ENCODE data around the gene ADM5. TPM values are rescaled to one million over a fixed set of nuclear protein-coding genes. Genes with fewer than 3 reads are reported as not detected.

The ADM5 gene
- total RNA-seq, 2 donors from 2014 or later = 5.6 to 6.2 TPM

DNA sequence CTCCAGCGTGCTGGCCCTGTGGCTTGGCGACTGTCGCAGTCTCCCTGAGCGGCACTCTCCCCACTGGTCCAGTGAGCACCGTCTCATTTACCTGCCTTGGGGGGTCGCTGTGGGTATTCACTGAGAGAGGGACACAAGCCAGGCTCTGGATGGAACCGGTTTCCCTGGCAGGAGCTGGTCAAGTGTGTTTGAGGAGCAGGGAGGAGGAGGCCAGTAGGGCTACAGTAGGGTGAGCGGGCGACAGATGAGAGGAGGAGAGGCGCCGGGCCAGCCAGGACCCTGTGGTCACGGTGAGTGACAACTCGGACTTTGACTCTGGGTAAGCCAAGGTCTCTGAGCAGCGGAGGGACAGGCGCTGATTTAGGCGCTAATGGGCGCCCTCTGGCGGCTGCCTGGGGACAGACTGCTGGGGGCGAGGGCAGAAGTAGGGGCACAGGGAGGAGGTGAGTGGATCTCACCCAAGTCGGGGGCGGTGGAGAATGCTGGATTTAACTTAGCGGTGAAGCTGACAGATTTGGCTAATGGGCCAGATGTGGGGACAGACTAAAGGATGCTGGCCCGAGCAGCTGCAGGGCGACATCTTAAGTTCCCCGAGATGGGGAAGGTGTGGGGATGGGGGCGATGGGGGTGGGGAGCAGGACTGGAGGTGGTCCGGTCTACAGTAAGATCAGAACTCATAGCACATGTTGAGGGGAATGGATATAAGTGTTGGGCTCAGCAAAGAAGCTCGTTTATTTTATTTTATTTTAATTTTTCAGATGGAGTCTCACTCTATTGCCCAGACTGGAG, 17.1 kb upstream of the ADM5 start:
- no peak for ATAC-seq
- Mint-ChIP-seq H3K36me3 (peaks cover 4 to 6% of the 10 kb centered on the region in 2 donors), H3K9me3 (no peaks in the 10 kb centered on the region), H3K27ac (peak overlapping the region in 1 of 2 donors; percentile 56)
- DNase-seq (ENCODE audit: low spot score in 2 of 2) = peak; percentile 78 to 87

DNA sequence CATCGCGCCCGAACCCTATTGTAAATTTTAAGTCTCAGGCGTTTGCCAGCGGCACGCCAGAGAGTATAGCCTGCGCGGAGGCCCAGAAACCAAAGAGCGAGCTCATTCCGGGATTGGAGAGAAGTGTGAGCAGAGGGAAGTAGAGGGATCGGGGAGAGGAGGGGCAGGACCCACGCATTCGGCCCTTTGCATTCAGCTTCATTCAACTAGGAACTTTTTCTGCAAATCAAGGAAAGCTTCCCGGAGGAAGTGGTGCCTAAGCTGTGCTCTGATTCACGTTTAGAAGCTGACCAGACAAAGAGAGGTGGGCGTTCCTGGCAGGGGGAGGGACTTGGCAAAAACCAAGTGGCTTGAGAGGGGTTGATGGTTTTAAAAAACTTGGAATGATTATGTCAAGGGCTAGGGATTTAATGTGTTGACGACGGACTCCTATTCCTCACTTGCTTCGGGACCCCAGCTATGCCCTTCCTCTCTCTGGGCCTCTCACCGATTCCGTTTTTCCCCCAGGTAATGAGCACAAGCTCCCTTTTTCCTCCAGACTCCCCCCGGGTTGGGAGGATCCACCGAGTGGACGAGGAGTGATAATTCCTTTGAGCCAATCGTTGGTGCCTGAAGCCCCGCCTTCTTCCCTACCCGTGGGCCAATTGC, 13.1 kb upstream of the ADM5 start:
- Mint-ChIP-seq H3K9me3 (no peaks in the 10 kb centered on the region), H3K36me3 (peaks cover 11% of the 10 kb centered on the region in 2 donors), H3K27ac (peak overlapping the region; percentile 98 to 99)
- peak; percentile 50 to 73 for DNase-seq (ENCODE audit: low spot score in 2 of 2)
- peak; percentile 19 to 25 for ATAC-seq

DNA sequence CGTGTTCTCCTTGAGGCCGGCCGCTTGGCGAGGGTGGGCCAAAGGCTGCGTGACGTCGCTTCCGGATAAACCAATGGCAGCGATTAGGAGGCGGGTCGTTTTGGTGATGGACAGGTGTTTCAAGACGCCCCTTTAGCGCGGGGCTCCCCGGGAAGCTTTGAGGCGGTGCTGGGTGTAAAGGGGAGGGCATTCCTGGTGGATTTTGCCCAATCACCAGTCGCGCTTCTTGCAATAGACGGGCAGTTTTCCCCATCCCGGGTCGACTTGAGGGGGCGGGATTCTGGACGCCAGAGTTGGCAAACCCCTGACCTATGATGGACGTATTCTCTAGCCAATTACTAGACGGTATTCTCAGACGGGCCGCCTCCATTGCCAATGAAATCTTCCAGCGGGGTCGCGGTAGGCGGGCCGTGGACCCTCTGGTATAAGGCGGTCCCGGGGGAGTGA, 12.6 kb upstream of the ADM5 start:
- H3K9me3 Mint-ChIP-seq = no peaks in the 10 kb centered on the region
- ATAC-seq (peak; percentile 84), DNase-seq (ENCODE audit: low spot score in 2 of 2) (peak; percentile 96 to 100)
- H3K27ac Mint-ChIP-seq = peak overlapping the region; percentile 98 to 99
- H3K36me3 Mint-ChIP-seq = peaks cover 11% of the 10 kb centered on the region in 2 donors

DNA sequence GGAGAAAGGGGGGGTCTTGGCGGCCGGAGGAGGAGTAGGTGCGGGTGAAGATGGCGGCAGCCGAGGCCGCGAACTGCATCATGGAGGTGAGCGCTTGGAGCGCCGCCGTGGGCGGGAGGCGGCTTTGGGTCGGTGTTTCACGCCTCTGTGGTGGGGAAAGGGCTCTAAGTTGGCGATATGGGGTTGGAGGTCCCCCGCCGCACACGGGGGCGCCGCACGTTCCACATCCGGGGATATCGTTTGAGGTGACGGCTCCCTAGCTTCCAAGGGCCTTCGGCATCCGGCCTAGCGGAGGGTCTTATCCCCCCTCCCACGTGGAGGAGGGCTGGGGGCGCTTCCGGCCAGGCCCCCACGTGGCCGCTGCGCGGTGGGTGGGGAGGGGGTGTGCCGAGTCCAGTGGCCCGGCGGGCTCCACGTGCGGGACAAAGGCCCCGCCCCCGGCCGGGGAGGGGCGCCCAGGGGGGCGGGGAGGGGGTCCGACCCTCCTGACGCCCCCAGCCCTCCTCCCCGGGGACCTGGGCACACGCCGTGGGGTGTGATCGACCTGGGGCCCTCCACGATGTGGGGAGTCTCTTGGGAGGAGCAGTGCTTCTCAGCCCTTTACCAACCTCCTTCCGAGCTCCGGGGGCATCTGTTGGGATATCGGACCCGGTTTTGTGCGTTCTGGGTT, 12.0 kb upstream of the ADM5 start, which contains the start of gene PRMT1:
TSS of gene PRMT1 (plus strand) at position 41 of the 670 bp plus-strand sequence. CDS start at position 51, 10 bp downstream.
- ATAC-seq (peak; percentile 6 to 14), DNase-seq (ENCODE audit: low spot score in 2 of 2) (peak; percentile 58 to 78)
- H3K36me3 Mint-ChIP-seq = peaks cover 11% of the 10 kb centered on the region in 2 donors
- peak within 1 kb of the TSS; percentile 98 to 99 for H3K27ac Mint-ChIP-seq
- no peaks in the 10 kb centered on the region for H3K9me3 Mint-ChIP-seq

DNA sequence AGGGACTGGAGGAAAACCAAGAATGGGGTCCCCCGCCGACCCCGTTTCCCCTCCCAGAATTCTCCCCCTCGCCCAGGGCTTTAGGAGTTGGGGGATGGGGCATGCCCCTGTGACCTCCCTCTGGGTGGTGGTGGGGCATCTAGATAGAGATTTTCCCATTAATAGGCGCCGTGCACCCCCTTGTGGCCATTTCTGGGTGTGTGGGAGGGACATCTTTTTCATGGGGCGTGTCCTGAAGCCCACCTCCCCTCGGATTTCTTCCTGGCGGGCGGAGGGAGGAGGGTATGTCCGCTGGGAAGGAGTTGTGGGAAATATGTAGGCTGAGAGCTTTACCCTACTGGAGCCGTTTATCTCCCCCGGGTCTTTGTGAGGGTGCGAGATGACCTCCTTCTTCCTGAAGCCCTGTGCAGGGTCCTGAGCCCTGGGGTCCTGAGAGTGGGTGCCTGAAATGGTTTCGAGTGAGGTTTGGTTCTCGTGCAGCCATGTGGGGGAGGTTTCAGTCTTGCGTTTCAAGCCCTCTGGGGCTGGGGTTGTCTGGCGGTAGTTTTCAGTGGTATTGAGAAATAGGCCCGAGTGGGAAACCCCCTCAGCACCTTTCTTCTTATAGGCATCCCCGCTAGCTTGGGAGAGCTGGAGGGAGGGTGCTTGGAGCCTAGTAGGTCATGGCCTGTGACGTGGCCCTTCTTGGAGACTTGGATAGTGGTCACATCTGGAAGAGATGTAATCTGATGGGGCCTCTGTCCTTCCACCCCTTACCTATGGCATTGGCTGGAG, 11.3 kb upstream of the ADM5 start:
- ATAC-seq = peak; percentile 8 to 33
- no peaks in the 10 kb centered on the region for H3K9me3 Mint-ChIP-seq
- DNase-seq (ENCODE audit: low spot score in 2 of 2) = peak; percentile 80 to 85
- H3K36me3 Mint-ChIP-seq = peaks cover 11% of the 10 kb centered on the region in 2 donors
- H3K27ac Mint-ChIP-seq = peak overlapping the region; percentile 97 to 99

DNA sequence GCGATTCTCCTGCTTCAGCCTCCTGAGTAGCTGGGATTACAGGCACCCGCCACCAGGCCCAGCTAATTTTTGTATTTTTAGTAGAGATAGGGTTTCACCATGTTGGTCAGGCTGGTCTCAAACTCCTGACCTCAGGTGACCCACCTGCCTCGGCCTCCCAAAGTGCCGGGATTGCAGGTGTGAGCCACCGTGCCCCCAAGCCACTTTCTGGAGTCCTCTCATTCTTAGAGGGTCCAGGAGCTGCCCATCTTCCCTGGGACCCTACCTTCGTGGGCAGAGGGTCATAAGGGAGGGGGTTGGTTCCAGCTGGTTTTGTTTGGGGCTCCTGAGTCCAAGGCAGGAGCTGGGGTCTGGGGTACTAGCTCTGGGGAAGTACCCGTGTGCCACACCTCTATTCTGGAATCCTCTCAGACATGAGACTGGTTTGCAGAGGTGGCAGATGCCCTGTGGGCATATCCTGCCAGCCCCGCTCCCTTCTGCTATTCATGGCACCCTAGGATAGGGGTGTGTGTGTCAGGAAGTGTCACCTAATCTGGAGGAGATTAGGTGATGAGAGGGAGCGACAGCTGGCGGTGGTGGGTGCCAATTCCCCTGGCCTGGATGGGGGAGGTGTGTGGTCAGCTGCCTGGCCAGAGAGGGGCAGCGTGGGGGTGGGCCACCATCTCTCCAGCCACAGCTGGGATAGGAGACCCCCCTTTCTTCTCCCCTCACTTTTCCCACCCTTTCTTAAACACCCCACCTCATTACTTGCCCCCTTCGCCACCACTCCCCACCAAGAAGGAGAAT, 10.2 kb upstream of the ADM5 start:
- Mint-ChIP-seq H3K36me3 (peaks cover 11 to 17% of the 10 kb centered on the region in 2 donors), H3K9me3 (no peaks in the 10 kb centered on the region), H3K27ac (peak overlapping the region; percentile 97 to 99)
- no peak for ATAC-seq
- DNase-seq (ENCODE audit: low spot score in 2 of 2) = no peak

DNA sequence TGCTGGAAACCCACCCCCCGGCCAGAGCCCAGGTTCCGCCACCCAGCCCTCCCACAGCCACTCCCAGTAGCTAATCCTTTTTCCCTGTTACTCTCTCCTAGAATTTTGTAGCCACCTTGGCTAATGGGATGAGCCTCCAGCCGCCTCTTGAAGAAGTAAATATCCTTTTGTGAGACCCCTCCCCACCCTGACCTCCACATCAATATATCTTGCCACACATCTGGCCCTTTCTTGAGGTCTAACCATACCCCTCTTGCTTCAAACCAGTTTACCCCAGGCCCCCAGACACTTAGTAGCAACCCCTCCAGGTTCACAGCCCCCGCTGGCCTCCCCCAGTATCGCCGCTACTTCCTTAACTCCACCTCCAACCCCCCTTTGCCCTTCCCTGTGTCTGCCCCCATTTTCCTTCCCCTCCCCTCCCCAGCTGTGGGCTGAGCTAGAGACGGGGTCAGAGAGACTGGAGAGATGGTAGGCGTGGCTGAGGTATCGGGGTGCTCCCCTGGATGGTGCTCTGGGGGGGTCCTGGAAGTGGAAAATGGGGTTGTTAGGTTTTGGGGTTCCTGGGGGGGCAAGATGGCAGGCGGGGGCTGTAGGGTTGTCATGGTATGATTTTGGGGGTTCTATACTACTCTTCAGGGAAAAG, 9.5 kb upstream of the ADM5 start:
- DNase-seq (ENCODE audit: low spot score in 2 of 2) = no peak
- peaks cover 11 to 17% of the 10 kb centered on the region in 2 donors for H3K36me3 Mint-ChIP-seq
- ATAC-seq = no peak
- H3K9me3 Mint-ChIP-seq = no peaks in the 10 kb centered on the region
- peak overlapping the region; percentile 7 to 54 for H3K27ac Mint-ChIP-seq

DNA sequence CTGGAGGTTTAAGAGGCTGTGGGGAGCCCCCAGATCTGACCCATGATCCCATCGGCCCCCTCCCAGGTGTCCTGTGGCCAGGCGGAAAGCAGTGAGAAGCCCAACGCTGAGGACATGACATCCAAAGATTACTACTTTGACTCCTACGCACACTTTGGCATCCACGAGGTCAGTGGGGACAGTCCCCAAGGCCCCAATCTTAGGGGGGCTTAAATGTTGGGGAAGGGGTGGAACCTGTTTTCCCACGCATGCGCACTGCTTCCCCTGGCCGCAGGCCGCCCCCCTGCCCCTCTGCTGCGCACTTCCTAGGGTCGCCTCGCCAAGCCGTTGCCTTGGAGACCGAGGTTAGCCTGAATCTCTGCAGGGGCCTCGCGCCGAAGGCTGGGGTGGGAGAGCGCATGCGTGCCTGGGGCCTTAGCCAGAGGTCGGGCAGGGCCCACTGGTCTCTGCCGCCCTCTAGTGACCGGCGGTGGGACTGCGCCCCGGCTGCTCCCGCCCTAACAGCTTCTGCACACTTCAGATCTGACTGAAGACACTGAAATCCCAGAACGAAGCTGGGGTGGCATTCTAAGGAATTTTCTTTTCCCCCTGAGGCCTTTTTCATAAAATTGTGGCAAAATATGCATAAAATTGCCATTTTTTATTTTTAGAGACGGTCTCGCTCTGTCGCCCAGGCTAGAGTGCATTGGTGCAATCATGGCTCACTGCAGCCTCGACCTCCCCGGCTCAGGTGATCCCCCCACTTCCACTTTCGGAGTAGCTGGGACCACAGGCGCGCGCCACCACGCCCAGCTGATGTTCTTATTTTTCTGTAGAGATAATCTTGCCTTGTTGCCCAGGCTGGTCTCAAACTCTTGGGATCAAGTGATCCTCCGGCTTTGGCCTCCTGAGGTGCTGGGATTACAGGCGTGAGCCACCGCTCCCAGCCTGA, 8.7 kb upstream of the ADM5 start:
- no peaks in the 10 kb centered on the region for H3K9me3 Mint-ChIP-seq

DNA sequence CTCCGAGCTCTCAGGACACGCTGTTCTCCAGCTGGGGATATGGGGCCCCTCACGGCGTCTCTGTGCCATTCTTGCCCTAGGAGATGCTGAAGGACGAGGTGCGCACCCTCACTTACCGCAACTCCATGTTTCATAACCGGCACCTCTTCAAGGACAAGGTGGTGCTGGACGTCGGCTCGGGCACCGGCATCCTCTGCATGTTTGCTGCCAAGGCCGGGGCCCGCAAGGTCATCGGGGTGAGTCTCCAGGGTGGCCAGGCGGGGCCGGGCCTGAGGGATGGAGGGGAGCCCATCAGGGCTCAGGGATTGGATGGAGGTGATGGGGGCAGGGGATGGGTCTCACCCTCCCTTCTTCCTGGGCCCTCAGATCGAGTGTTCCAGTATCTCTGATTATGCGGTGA, 7.6 kb upstream of the ADM5 start:
- Mint-ChIP-seq H3K27ac (peak overlapping the region in 1 of 2 donors; percentile 36), H3K9me3 (no peaks in the 10 kb centered on the region), H3K36me3 (peaks cover 20 to 24% of the 10 kb centered on the region in 2 donors)
- DNase-seq (ENCODE audit: low spot score in 2 of 2) (no peak), ATAC-seq (no peak)

More for the DNA sequence above, 8.7 kb upstream of the ADM5 start:
- ATAC-seq (peak in 1 of 2 donors; percentile 5), DNase-seq (ENCODE audit: low spot score in 2 of 2) (peak; percentile 88 to 99)
- peak overlapping the region; percentile 36 to 54 for H3K27ac Mint-ChIP-seq
- peaks cover 19 to 24% of the 10 kb centered on the region in 2 donors for H3K36me3 Mint-ChIP-seq

DNA sequence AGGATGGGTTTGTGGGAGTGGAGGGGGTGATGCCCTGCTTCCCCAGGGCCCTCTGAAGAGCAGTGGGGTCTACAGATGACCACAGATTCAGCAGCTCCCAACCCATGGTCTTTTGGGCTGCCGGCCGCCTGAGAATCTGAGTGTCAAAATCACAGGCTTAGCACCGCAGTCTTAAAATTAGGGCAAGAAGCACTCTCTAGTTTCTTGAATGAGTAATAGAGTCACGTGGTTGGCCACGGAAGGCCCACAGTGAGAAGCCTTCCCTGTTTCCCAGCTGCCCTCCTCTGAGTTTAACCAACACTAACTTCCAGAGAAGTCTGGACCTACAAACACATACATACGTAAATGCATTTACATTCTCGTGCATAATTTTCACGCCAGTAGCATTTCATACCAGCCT, 7.1 kb upstream of the ADM5 start:
- ATAC-seq (no peak), DNase-seq (ENCODE audit: low spot score in 2 of 2) (no peak)
- Mint-ChIP-seq H3K9me3 (no peaks in the 10 kb centered on the region), H3K27ac (peak overlapping the region in 1 of 2 donors; percentile 36), H3K36me3 (peaks cover 16 to 20% of the 10 kb centered on the region in 2 donors)

DNA sequence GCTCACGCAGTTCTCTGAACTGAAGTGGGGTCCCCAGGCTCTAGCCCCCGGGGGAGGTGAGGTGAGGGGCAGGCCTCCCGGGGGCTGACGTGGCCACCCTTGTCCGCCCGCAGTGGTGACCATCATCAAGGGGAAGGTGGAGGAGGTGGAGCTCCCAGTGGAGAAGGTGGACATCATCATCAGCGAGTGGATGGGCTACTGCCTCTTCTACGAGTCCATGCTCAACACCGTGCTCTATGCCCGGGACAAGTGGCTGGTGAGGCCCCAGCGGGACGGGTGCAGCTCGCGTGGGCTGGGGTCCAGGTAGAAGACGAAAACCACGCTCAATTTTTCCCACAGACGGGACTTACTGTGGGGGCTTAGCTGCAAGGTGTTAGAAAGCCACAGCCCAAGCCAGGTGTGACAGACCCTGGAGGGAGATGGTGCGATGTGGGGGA, 5.6 kb upstream of the ADM5 start:
- DNase-seq (ENCODE audit: low spot score in 2 of 2) = no peak
- Mint-ChIP-seq H3K9me3 (no peaks in the 10 kb centered on the region), H3K36me3 (peaks cover 9 to 15% of the 10 kb centered on the region in 2 donors), H3K27ac (no peak overlapping the region)
- ATAC-seq = no peak

DNA sequence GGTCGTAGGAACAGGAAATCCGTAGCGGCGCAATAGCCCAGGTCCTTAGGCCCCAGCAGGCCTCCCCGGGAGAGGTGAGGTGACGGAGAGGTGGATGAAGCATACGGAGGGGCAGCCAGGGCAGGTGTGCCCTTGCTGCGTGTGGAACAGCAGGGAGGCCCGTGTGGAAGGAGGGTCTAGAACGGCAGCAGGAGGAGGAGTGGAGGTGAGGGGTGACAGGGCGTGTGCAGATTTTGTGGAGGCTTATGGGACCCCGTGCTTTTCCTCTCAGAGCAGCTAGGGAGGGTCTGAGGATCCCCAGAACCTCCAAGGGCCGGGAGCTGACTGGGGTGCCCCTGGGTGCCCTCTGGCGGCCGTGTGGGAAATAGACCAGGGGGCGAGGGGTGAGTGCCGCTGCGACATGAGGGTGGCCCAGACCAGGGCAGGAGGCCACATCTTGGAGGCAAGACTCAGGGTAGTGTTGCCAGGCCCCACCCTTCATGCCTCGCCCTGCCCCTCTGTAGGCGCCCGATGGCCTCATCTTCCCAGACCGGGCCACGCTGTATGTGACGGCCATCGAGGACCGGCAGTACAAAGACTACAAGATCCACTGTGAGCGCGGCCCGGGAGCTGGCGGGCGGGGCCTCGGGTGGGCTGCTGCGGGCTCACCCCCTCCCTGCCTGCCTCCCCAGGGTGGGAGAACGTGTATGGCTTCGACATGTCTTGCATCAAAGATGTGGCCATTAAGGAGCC, 5.0 kb upstream of the ADM5 start:
- no peak for DNase-seq (ENCODE audit: low spot score in 2 of 2)
- Mint-ChIP-seq H3K9me3 (no peaks in the 10 kb centered on the region), H3K27ac (peak overlapping the region in 1 of 2 donors; percentile 72), H3K36me3 (peaks cover 9 to 15% of the 10 kb centered on the region in 2 donors)
- ATAC-seq = no peak

DNA sequence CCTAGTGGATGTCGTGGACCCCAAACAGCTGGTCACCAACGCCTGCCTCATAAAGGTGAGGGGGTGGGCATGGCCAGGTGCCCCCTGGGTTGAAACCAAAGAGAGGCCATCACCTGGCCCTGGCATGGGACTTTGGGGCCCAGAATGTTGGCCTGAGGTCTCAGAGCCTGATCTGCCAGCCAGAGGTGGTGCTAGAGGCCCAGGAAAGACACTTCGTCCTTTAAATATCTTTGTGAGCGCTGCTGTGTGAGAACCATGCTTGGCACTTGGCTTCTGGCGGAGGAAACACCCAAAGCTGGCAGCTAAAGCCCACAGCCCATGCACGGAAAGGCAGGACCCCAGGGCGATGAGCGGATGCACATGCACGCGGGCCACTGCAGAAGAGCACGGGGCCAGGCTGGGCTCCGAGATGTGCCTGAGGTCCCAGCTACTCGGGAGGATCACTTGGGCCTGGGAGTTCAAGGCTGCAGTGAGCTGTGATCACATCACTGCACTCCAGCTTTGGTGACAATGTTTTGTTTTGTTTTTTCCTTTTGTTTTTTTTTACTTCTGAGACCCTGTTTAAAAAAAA, 4.3 kb upstream of the ADM5 start:
- Mint-ChIP-seq H3K27ac (no peak overlapping the region), H3K36me3 (peaks cover 9 to 15% of the 10 kb centered on the region in 2 donors), H3K9me3 (no peaks in the 10 kb centered on the region)
- no peak for ATAC-seq
- DNase-seq (ENCODE audit: low spot score in 2 of 2) = no peak

Measured in activated naive CD4-positive, alpha-beta T cell treated with anti-CD3 and anti-CD28 coated beads, Interleukin-2, amount 50 U/mL, for 72 hours (primary cell).